Cardiac septum (tissue), 1 donor: Measurements from ENCODE around the gene SLC27A2. TPM values are rescaled to one million over a fixed set of nuclear protein-coding genes. Genes with fewer than 3 reads are reported as not detected.

Source experiments
- DNase-seq: peaks from one replicate; pipeline ENCODE4 v3.0.0-alpha.2; 2020; ENCODE audit warnings: low spot score
- intact Hi-C: fragments of 100-400 bp; cut with DNase I; formaldehyde crosslinking; loops from one replicate; pipeline ENCODE4 v1.14.0; 2022
- total RNA-seq: library from RNA; stranded (reverse); fragmentation: NEBNext Ultra II Directional; extraction: Animal tissue kit (Norgen Biotek cat#: 25700); gene quantifications from one replicate; pipeline ENCODE4 v1.2.1, GENCODE V29; 2021
- donor health status: DM: no; HTN: no; CAD: no.

The SLC27A2 gene
- total RNA-seq, 1 donor from 2014 or later = not detected

GRCh38 chr15:50229336-50229735 lies 47.3 kb downstream of the SLC27A2 start:
- intact Hi-C loops = no loop called here

DNA sequence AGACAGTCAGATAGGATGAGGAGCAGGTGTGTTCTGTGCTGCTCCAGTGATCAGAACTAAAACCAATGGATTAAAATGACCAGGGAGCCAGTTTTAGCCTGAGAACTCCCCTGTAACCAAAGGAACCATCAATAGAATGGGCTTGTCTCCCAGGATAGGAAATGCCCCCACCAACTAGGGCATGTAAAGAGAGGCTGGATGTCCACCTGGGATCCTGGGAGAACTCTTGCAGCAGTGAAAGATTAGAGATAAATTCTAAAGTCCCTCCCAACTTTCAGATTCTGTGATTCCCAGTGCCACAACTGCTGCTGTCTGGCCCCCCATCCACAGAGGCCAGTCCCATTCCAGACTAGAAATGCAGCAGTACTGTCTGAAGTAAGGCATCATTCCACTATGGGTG lies 49.8 kb downstream of the SLC27A2 start:
- no peak for DNase-seq
- intact Hi-C loops = no loop called here

More at GRCh38 chr15:50229336-50229735, 47.3 kb downstream of the SLC27A2 start:
- DNase-seq = no peak

DNA sequence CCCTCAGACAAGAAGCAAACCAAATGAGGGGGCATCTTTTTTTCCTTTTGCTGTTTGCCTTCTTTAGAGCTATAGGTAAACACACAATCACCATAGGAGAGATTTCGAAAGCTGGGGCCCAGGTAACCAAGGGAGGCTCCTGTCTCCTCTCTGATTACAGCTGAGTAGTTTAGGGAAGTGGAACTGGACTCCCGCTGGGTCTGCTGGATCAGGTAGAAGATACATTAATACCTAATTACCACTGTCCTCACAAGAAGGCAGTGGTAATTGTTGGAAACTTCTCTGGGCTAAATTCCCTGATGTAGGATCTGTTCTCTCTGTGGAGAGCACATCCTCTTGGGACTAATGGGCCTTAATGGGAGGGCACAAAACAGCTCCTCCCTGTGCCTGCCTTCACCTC lies 50.8 kb downstream of the SLC27A2 start:
- intact Hi-C loops = no loop called here

DNA sequence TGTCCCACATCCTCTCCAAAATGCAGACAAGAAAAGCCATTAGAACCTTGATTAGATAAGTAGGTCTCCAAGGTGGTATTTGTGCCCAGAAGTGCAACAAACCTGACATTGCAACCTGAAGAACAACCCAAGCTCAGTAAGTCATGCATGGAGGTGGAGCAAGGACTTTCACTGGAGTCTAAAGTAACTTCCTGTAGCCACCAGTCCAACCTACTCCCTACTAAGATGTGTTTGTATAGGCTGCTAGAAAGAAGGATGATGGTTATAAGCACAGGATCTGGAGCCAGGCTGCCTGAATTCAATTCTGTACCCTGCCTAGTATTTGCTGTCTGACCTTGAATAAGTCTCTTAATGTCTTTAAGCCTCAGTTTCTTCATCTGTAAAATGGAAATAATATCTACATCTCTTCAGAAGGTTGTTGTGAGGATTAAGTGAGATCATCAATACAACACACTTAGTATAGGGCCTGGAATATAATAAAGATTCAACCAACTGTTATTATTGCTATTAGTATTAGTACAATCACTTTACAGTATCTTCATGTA lies 51.3 kb downstream of the SLC27A2 start:
- DNase-seq = no peak
- intact Hi-C loops = no loop called here

More for the DNA sequence above, 50.8 kb downstream of the SLC27A2 start:
- no peak for DNase-seq

- intact Hi-C loops = no loop called here
- no peak for DNase-seq
These were observed 52.8 kb downstream of the SLC27A2 start for GRCh38 chr15:50234764-50235163.

DNA sequence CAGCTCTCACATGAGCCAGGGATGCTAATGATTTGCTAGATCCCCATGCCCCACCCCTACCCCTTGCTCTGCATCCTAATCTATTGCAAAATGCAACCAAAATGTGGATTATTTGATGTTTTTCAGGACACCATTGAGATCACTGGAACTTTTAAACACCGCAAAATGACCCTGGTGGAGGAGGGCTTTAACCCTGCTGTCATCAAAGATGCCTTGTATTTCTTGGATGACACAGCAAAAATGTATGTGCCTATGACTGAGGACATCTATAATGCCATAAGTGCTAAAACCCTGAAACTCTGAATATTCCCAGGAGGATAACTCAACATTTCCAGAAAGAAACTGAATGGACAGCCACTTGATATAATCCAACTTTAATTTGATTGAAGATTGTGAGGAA lies 53.8 kb downstream of the SLC27A2 start:
- DNase-seq = no peak
- intact Hi-C loops = no loop called here

DNA sequence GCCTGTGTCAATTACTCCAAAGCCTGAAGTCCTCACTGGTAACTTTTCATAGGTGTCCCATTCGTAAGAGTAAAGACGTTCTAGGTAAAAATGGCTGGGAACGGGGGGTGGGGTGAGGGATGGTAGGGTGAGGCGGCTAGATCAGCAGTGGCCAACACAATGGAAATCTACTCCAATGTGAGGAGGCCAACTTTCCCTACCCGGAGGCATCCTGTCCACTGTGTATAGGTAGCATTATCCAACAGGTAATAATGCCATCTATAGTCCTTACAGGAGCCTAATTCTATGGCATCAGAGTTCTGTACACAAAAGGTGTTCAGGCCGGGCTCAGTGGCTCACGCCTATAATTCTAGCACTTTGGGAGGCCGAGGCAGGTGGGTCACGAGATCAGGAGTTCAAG lies 54.4 kb downstream of the SLC27A2 start:
- intact Hi-C loops = no loop called here
- no peak for DNase-seq

DNA sequence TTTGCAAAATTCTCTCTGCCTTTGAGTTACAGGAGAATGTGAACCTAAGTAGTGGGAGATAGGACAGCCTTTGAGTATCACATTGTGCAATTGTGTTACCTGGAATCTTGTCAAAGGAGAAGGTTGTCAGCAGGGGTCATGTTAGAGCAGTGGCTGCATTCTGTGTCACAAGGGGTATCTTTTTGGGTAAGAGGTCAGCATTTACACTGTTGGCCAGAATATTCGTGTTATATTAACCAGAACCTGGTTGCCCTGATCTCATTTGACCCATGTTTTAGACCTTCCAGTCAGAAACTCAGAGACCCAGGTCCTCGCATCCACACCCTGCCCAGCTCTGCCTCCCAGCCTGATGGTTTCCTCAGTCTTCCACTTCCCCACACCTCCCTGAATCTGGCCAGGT lies 56.3 kb downstream of the SLC27A2 start:
- no peak for DNase-seq
- intact Hi-C loops = no loop called here

GRCh38 chr15:50241684-50242450 lies 59.9 kb downstream of the SLC27A2 start:
- DNase-seq = no peak
- intact Hi-C loops = no loop called here

GRCh38 chr15:50244153-50244552 lies 62.2 kb downstream of the SLC27A2 start:
- DNase-seq = no peak
- intact Hi-C loops = no loop called here

DNA sequence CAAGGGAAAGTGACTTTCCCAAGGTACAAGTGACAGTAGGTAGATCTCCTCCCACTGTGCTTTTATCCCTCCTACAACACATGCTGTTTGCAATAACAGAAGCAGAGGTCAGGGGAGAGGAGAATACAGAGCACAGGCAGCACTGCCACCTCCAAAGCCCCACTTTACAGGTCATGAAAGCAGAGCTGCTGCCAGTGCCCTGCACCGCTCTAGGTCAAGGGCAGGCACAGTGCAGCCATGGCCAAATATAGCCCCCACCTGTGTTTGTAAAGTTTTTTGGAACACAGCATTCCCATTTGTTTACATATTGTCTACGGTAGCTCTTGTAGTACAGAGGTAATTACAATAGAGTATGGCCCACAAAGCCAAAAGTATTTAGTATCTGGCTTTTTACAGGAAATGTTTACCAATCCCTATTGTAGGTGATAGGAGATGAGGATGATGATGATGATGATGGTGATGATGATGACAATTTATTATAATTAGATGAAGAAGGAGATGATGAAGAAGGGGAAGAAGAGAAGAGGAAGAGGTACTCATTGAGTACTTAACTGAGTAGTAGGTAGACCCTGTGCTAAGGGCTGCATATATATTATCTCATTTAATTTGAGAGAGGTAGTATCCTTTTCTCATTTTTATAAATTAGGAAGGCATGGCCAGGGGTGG lies 63.1 kb downstream of the SLC27A2 start:
- intact Hi-C loops = no loop called here
- no peak for DNase-seq

- DNase-seq = no peak
- intact Hi-C loops = no loop called here
These were observed 64.6 kb downstream of the SLC27A2 start for GRCh38 chr15:50246631-50247030.

DNA sequence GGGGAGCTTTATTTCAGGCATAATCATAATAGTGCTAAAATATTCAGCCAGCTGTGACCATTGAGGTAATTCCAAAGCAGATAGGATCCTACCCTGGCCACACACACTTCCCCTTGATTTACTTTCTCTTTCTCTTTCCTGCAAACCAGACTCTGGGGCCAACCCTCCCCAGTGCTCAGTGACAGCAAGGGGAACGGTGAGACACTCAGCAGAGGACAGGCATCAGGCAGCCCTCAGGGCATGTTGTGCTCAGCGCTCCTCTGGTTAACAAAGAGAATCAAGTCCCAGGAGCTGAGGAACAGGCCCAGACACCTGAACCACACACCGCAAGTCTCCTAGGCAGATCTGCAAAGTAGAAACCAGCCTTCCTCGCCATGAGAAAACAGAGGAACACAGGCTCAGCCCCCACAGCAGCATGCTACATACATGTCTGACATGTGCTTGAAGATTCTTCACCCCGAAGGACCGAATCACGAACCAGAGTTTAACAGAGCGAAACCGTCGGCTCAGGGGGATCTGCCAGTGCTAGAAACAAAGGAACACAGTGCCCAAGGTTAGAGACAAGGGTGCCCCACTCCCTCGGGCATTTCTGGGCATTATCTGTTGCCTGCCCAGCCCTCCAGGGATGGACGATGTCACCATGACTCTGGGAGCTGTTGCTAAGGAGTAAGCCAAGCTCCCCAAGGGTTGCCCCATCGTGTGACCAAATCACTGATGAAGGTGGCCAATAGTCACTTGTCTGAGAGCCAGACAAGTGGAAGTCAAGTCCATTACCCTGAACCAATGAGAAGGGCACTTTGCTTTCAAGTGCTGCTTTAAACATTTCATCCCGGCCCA lies 66.0 kb downstream of the SLC27A2 start:
- intact Hi-C loops = no loop called here
- DNase-seq = peak; percentile 78

DNA sequence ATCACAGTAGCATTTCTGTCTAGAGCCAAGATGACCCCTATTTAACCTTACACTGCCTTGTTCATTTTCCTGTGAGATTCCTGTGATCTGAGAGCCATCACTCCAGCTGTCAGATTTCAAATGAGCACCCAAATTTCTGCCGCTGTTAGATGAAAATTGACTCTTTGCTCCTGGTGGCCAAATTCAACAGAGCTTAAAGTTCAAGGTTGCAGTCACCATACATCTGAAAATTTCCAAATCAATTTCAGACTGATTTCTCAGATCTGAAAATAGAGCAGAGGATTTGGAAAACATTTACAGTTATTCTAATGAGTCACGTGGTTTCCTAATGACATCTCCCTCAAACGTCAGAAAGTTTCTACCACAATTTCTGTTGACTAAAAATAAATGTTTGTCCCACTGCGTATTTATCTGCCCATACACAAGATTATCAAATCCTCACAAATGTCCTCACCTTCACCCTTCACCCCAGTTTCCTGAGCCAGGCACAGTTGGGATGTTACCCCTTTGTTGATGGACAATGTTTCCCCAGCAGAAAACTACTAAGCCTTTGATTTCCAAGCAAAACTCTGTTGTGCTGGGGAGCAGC lies 67.1 kb downstream of the SLC27A2 start:
- no peak for DNase-seq
- intact Hi-C loops = no loop called here

GRCh38 chr15:50249704-50250103 lies 67.7 kb downstream of the SLC27A2 start:
- intact Hi-C loops = no loop called here
- DNase-seq = no peak

GRCh38 chr15:50250760-50251394 lies 68.9 kb downstream of the SLC27A2 start:
- intact Hi-C loops = no loop called here
- no peak for DNase-seq

DNA sequence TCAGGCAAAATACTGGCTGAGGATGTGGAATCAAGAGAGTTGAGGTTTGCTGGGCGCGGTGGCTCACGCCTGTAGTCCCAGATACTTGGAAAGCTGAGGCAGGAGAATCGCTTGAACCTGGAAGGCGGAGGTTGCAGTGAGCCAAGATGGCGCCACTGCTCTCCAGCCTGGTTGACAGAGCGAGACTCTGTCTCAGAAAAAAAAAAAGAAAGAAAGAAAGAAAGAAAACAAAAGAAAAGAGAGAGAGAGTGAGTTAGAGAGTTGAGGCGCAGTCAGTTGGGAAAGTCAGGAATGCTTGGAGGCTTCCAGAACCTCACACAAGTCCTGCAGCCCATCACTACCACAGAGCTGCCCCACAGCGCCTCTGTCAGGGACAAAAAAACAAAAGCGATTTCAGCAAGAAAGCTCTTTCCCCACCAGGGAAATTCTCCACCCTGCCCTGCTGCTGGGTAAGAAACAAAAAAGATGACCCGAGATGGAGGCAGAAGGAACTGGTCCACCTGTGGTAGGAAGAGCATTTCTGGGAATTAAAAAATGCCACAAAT lies 69.7 kb downstream of the SLC27A2 start:
- no peak for DNase-seq
- intact Hi-C loops = no loop called here

DNA sequence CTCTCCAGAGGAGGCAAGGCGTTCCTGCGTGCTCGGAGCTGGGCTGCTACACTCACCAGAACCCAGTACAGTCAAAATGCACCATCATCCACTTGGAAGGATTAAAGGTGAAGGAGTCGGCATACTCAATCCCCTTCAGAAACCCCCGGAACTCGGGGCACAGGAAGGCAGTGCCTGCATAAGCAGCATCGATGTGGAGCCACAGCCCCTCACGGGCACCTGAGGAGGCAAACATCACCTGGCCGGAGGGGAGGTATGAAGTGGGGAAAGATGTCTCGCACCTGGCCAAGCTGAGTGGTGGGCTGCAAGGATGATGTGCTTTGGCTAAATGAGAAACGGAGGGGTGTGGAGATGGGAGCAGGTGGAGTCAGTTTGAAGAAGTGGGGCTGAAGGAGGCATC lies 70.6 kb downstream of the SLC27A2 start:
- DNase-seq = no peak
- intact Hi-C loops = no loop called here
